ENCODE data around the gene PSKH1.
"Not testable (repeated sequence)": the region's sequence is repeated elsewhere in the genome, so short reads cannot be mapped to it uniquely, and the experiment has no call there.

PSKH1 gene

GRCh38 chr16:67892899-67893742, at the start of gene PSKH1:
PSKH1 (plus strand) TSS chr16:67893254; CDS start chr16:67908750, 15,496 bp downstream.
- DNase-seq (ENCODE audit: low read depth in 1 of 2, low spot score in 1 of 2) = peak; percentile 87 to 93

GRCh38 chr16:67843343-67843765, 49.7 kb upstream of the PSKH1 start:
- peak in 1 of 2 donors; percentile 19 for DNase-seq (ENCODE audit: low read depth in 1 of 2, low spot score in 1 of 2)

GRCh38 chr16:67844497-67844896, 48.6 kb upstream of the PSKH1 start:
- no peak for DNase-seq (ENCODE audit: low read depth in 1 of 2, low spot score in 1 of 2)

GRCh38 chr16:67845291-67846062, 47.6 kb upstream of the PSKH1 start:
- no peak for DNase-seq (ENCODE audit: low read depth in 1 of 2, low spot score in 1 of 2)

GRCh38 chr16:67846063-67846319, 47.1 kb upstream of the PSKH1 start:
- no peak for DNase-seq (ENCODE audit: low read depth in 1 of 2, low spot score in 1 of 2)

- DNase-seq (ENCODE audit: low read depth in 1 of 2, low spot score in 1 of 2) = peak; percentile 92 to 94
These were observed 46.6 kb upstream of the PSKH1 start, which contains the start of gene NUTF2 for GRCh38 chr16:67846320-67847063. NUTF2 (plus strand) TSS chr16:67846933; CDS start chr16:67865131, 18,198 bp downstream.

GRCh38 chr16:67847064-67847861, 45.8 kb upstream of the PSKH1 start, which contains the start of gene CENPT:
CENPT (minus strand) TSS chr16:67847693; CDS start chr16:67833859, 13,834 bp downstream.
- no peak for DNase-seq (ENCODE audit: low read depth in 1 of 2, low spot score in 1 of 2)

GRCh38 chr16:67848118-67848517, 44.9 kb upstream of the PSKH1 start:
- DNase-seq (ENCODE audit: low read depth in 1 of 2, low spot score in 1 of 2) = no peak

GRCh38 chr16:67853670-67854069, 39.4 kb upstream of the PSKH1 start:
- no peak for DNase-seq (ENCODE audit: low read depth in 1 of 2, low spot score in 1 of 2)

- no peak for DNase-seq (ENCODE audit: low read depth in 1 of 2, low spot score in 1 of 2)
These were observed 37.3 kb upstream of the PSKH1 start for GRCh38 chr16:67855789-67856188.

GRCh38 chr16:67856927-67857546, 36.0 kb upstream of the PSKH1 start:
- DNase-seq (ENCODE audit: low read depth in 1 of 2, low spot score in 1 of 2) = no peak

- DNase-seq (ENCODE audit: low read depth in 1 of 2, low spot score in 1 of 2) = no peak
These were observed 35.4 kb upstream of the PSKH1 start for GRCh38 chr16:67857547-67858233.

GRCh38 chr16:67858500-67858899, 34.6 kb upstream of the PSKH1 start:
- no peak for DNase-seq (ENCODE audit: low read depth in 1 of 2, low spot score in 1 of 2)

- no peak for DNase-seq (ENCODE audit: low read depth in 1 of 2, low spot score in 1 of 2)
These were observed 32.3 kb upstream of the PSKH1 start for GRCh38 chr16:67860589-67861398.

GRCh38 chr16:67861877-67862276, 31.2 kb upstream of the PSKH1 start:
- DNase-seq (ENCODE audit: low read depth in 1 of 2, low spot score in 1 of 2) = no peak

- no peak for DNase-seq (ENCODE audit: low read depth in 1 of 2, low spot score in 1 of 2)
These were observed 30.2 kb upstream of the PSKH1 start for GRCh38 chr16:67862623-67863583.

- not testable (repeated sequence) for DNase-seq (ENCODE audit: low read depth in 1 of 2, low spot score in 1 of 2)
These were observed 29.0 kb upstream of the PSKH1 start for GRCh38 chr16:67864044-67864443.

- DNase-seq (ENCODE audit: low read depth in 1 of 2, low spot score in 1 of 2) = no peak
These were observed 28.5 kb upstream of the PSKH1 start for GRCh38 chr16:67864594-67864993.

Data from activated CD4-positive, alpha-beta T cell treated with anti-CD3 and anti-CD28 coated beads, Interleukin-2, amount 50 U/mL, for 24 hours (primary cell).